ENCODE measurements around the gene CHSY1.
A peak's percentile ranks its signal among the peaks of the same experiment; 100 is the strongest.

CHSY1 gene

GRCh38 chr15:101168898-101169494 is 82.9 kb downstream of the CHSY1 start:
- no peak for DNase-seq
- Histone ChIP-seq H3K4me2 (ENCODE audit: low read length, poor library complexity, severe bottlenecking) (no peak overlapping the region), H2BK120ac (ENCODE audit: low read depth, low read length) (no peak overlapping the region), H3K27ac (ENCODE audit: low read length, poor library complexity, severe bottlenecking) (no peak overlapping the region), H3K79me1 (replicated peaks; ENCODE audit: low read length, poor library complexity, severe bottlenecking) (peaks cover 17% of the 10 kb centered on the region), H2AFZ (ENCODE audit: low read depth, low read length) (no peak overlapping the region), H4K91ac (ENCODE audit: low read length) (no peak overlapping the region), H3K4me1 (ENCODE audit: control insufficient read depth, insufficient read depth, low read depth, low read length) (peaks cover 23% of the 10 kb centered on the region), H3K9ac (ENCODE audit: low read length) (no peak overlapping the region), H2BK12ac (ENCODE audit: low read length in 2 of 2) (peak overlapping the region in 1 of 2 experiments; percentile 31), H2AK5ac (ENCODE audit: low read length, severe bottlenecking) (no peak overlapping the region), H3K4me3 (ENCODE audit: insufficient read depth in 1 of 2, low read depth in 1 of 2, low read length in 2 of 2) (no peak overlapping the region), H3K36me3 (ENCODE audit: control insufficient read depth in 1 of 2, insufficient read depth in 2 of 2, low read depth in 1 of 2, low read length in 2 of 2) (peaks cover 8 to 17% of the 10 kb centered on the region in 2 experiments), H3K18ac (ENCODE audit: low read depth in 1 of 2, low read length in 2 of 2) (no peak overlapping the region), H3K14ac (ENCODE audit: low read length in 2 of 2) (no peak overlapping the region), H2BK15ac (ENCODE audit: low read depth, poor library complexity, severe bottlenecking) (no peak overlapping the region), H2BK5ac (ENCODE audit: low read depth, low read length, poor library complexity, severe bottlenecking) (no peak overlapping the region), H3K9me3 (ENCODE audit: control insufficient read depth, low read length) (peaks cover 27% of the 10 kb centered on the region), H3K4ac (ENCODE audit: low read depth in 1 of 2, low read length in 2 of 2) (peak overlapping the region in 1 of 2 experiments; percentile 20), H3K27me3 (ENCODE audit: control insufficient read depth in 1 of 2, insufficient read depth in 1 of 2, low read length in 2 of 2) (no peaks in the 10 kb centered on the region), H3K23ac (ENCODE audit: low read length in 2 of 2) (no peak overlapping the region), H4K8ac (ENCODE audit: low read length) (no peak overlapping the region)
- WGBS: 83% methylated on average over 6 of the region's 6 CpGs

DNA sequence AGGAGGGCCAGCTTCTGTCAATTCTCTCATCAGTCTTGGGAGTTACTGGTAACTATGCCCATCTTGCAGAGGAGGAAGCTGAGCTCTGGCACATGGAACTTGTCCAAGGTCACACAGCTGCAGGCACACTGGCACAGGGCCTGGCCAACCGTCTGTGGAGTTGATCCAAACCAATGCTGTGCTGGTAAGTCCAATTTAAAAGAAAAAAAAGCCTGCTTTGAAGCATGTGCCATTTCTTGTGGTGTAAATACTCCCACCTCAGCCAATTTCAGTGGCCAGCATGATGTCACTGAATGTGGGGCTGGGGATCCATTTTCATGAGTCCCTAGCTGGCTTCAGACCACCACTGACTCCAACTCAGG is 83.4 kb downstream of the CHSY1 start:
- Histone ChIP-seq H3K4me1 (ENCODE audit: control insufficient read depth, insufficient read depth, low read depth, low read length) (peaks cover 23% of the 10 kb centered on the region), H2BK12ac (ENCODE audit: low read length in 2 of 2) (peak overlapping the region; percentile 73 to 91), H3K27me3 (ENCODE audit: control insufficient read depth in 1 of 2, insufficient read depth in 1 of 2, low read length in 2 of 2) (no peaks in the 10 kb centered on the region), H3K36me3 (ENCODE audit: control insufficient read depth in 1 of 2, insufficient read depth in 2 of 2, low read depth in 1 of 2, low read length in 2 of 2) (peaks cover 2 to 12% of the 10 kb centered on the region in 2 experiments), H4K91ac (ENCODE audit: low read length) (peak overlapping the region; percentile 30), H2BK15ac (ENCODE audit: low read depth, poor library complexity, severe bottlenecking) (no peak overlapping the region), H3K79me1 (replicated peaks; ENCODE audit: low read length, poor library complexity, severe bottlenecking) (peaks cover 12% of the 10 kb centered on the region), H3K4ac (ENCODE audit: low read depth in 1 of 2, low read length in 2 of 2) (peak overlapping the region; percentile 3 to 15), H3K18ac (ENCODE audit: low read depth in 1 of 2, low read length in 2 of 2) (peak overlapping the region; percentile 79 to 81), H2AK5ac (ENCODE audit: low read length, severe bottlenecking) (peak overlapping the region; percentile 19), H3K23ac (ENCODE audit: low read length in 2 of 2) (no peak overlapping the region), H3K9ac (ENCODE audit: low read length) (no peak overlapping the region), H2BK120ac (ENCODE audit: low read depth, low read length) (no peak overlapping the region), H2BK5ac (ENCODE audit: low read depth, low read length, poor library complexity, severe bottlenecking) (no peak overlapping the region), H3K4me3 (ENCODE audit: insufficient read depth in 1 of 2, low read depth in 1 of 2, low read length in 2 of 2) (no peak overlapping the region), H3K27ac (ENCODE audit: low read length, poor library complexity, severe bottlenecking) (peak overlapping the region; percentile 98), H3K14ac (ENCODE audit: low read length in 2 of 2) (no peak overlapping the region), H3K4me2 (ENCODE audit: low read length, poor library complexity, severe bottlenecking) (no peak overlapping the region), H4K8ac (ENCODE audit: low read length) (no peak overlapping the region), H3K9me3 (ENCODE audit: control insufficient read depth, low read length) (peaks cover 28% of the 10 kb centered on the region), H2AFZ (ENCODE audit: low read depth, low read length) (no peak overlapping the region)
- no peak for DNase-seq
- 69% methylated on average over 1 of the region's 1 CpG for WGBS

DNA sequence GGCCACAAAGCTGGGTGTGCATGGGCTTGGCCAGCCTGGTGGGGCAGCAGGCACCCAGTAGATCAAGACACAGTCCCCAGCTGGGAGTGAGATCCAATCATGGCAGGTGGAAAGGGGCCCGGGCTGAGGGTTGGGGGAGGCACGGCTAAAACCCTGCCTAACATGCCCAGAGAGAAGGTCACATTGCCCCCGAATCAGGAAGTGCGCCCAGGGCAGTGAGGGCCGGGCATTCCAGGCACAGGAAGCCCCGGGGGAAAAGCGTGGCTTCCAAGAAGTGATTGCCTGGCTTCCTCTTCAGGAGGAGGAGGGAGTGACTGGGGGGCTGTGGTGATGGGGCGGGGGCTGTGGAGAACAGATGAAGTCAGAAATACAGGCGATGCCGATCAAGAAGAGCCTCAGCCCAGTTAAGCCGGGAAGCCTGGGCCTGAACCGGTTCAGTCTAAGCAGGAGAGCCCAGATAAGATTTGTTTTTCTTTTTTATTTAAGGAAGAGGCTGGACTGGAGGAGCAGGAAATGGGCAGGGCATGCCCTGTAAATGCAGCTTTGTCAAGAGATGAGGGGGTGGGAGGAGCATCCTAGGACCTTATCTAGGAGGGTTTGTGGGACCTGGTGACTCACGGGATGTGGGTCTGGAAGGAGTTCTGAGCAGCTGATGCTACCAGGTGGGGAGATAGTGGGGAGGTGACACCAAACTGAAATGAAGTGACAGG is 83.9 kb downstream of the CHSY1 start:
- peak overlapping the region; percentile 98 for H3K27ac ChIP-seq (ENCODE audit: low read length, poor library complexity, severe bottlenecking)
- WGBS: 36% methylated on average over 13 of the region's 13 CpGs
- peak overlapping the region; percentile 96 for H2BK120ac ChIP-seq (ENCODE audit: low read depth, low read length)
- peak overlapping the region; percentile 73 to 91 for H2BK12ac ChIP-seq (ENCODE audit: low read length in 2 of 2)
- peak overlapping the region; percentile 81 to 93 for H3K18ac ChIP-seq (ENCODE audit: low read depth in 1 of 2, low read length in 2 of 2)
- peaks cover 28% of the 10 kb centered on the region for H3K9me3 ChIP-seq (ENCODE audit: control insufficient read depth, low read length)
- H2BK15ac ChIP-seq (ENCODE audit: low read depth, poor library complexity, severe bottlenecking): peak overlapping the region; percentile 56
- H4K8ac ChIP-seq (ENCODE audit: low read length): peak overlapping the region; percentile 97
- peak overlapping the region; percentile 85 to 90 for H3K4ac ChIP-seq (ENCODE audit: low read depth in 1 of 2, low read length in 2 of 2)
- H3K79me1 ChIP-seq (replicated peaks; ENCODE audit: low read length, poor library complexity, severe bottlenecking): peaks cover 8% of the 10 kb centered on the region
- H2BK5ac ChIP-seq (ENCODE audit: low read depth, low read length, poor library complexity, severe bottlenecking): peak overlapping the region; percentile 90
- H3K4me1 ChIP-seq (ENCODE audit: control insufficient read depth, insufficient read depth, low read depth, low read length): peaks cover 23% of the 10 kb centered on the region
- peak overlapping the region; percentile 90 for H2AK5ac ChIP-seq (ENCODE audit: low read length, severe bottlenecking)
- H4K91ac ChIP-seq (ENCODE audit: low read length): peak overlapping the region; percentile 98
- no peak overlapping the region for H3K4me3 ChIP-seq (ENCODE audit: insufficient read depth in 1 of 2, low read depth in 1 of 2, low read length in 2 of 2)
- peak overlapping the region; percentile 38 for H3K4me2 ChIP-seq (ENCODE audit: low read length, poor library complexity, severe bottlenecking)
- H3K36me3 ChIP-seq (ENCODE audit: control insufficient read depth in 1 of 2, insufficient read depth in 2 of 2, low read depth in 1 of 2, low read length in 2 of 2): peaks cover 0 to 7% of the 10 kb centered on the region in 2 experiments
- H3K14ac ChIP-seq (ENCODE audit: low read length in 2 of 2): peak overlapping the region in 1 of 2 experiments; percentile 71
- no peaks in the 10 kb centered on the region for H3K27me3 ChIP-seq (ENCODE audit: control insufficient read depth in 1 of 2, insufficient read depth in 1 of 2, low read length in 2 of 2)
- H2AFZ ChIP-seq (ENCODE audit: low read depth, low read length): peak overlapping the region; percentile 85
- no peak overlapping the region for H3K23ac ChIP-seq (ENCODE audit: low read length in 2 of 2)
- peak; percentile 79 for DNase-seq
- no peak overlapping the region for H3K9ac ChIP-seq (ENCODE audit: low read length)

DNA sequence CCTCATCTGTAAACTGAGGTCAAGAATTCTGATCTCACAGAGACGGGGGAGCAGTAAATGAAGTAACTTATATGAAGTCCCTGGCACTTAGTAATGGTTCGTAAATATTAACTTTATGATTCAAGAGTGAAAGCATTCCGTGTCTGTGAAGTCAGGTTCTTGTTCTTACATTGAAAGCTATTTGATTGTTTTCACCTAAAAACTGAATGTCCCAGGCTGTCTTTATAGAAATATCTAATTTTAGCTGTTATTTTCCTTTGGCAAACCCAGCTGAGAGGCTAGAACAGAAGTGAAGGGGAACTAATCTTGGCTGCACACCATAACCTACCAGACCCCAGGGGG is 84.5 kb downstream of the CHSY1 start:
- Histone ChIP-seq H2BK12ac (ENCODE audit: low read length in 2 of 2) (peak overlapping the region; percentile 37 to 75), H3K79me1 (replicated peaks; ENCODE audit: low read length, poor library complexity, severe bottlenecking) (peaks cover 8% of the 10 kb centered on the region), H2BK5ac (ENCODE audit: low read depth, low read length, poor library complexity, severe bottlenecking) (peak overlapping the region; percentile 90), H3K18ac (ENCODE audit: low read depth in 1 of 2, low read length in 2 of 2) (peak overlapping the region; percentile 55 to 93), H3K4me1 (ENCODE audit: control insufficient read depth, insufficient read depth, low read depth, low read length) (peaks cover 23% of the 10 kb centered on the region), H3K4me2 (ENCODE audit: low read length, poor library complexity, severe bottlenecking) (peak overlapping the region; percentile 38), H2BK15ac (ENCODE audit: low read depth, poor library complexity, severe bottlenecking) (no peak overlapping the region), H3K9ac (ENCODE audit: low read length) (no peak overlapping the region), H2AK5ac (ENCODE audit: low read length, severe bottlenecking) (peak overlapping the region; percentile 90), H3K36me3 (ENCODE audit: control insufficient read depth in 1 of 2, insufficient read depth in 2 of 2, low read depth in 1 of 2, low read length in 2 of 2) (peaks cover 0 to 4% of the 10 kb centered on the region in 2 experiments), H4K8ac (ENCODE audit: low read length) (peak overlapping the region; percentile 97), H3K27ac (ENCODE audit: low read length, poor library complexity, severe bottlenecking) (peak overlapping the region; percentile 98), H2AFZ (ENCODE audit: low read depth, low read length) (no peak overlapping the region), H3K4ac (ENCODE audit: low read depth in 1 of 2, low read length in 2 of 2) (peak overlapping the region; percentile 85 to 90), H3K4me3 (ENCODE audit: insufficient read depth in 1 of 2, low read depth in 1 of 2, low read length in 2 of 2) (no peak overlapping the region), H3K27me3 (ENCODE audit: control insufficient read depth in 1 of 2, insufficient read depth in 1 of 2, low read length in 2 of 2) (no peaks in the 10 kb centered on the region), H2BK120ac (ENCODE audit: low read depth, low read length) (peak overlapping the region; percentile 96), H4K91ac (ENCODE audit: low read length) (peak overlapping the region; percentile 98), H3K9me3 (ENCODE audit: control insufficient read depth, low read length) (peaks cover 28% of the 10 kb centered on the region), H3K14ac (ENCODE audit: low read length in 2 of 2) (no peak overlapping the region), H3K23ac (ENCODE audit: low read length in 2 of 2) (no peak overlapping the region)
- WGBS: 83% methylated on average over 3 of the region's 3 CpGs
- no peak for DNase-seq
